GM21825 (cell line): ENCODE results near the gene HOXB6.
A peak's percentile ranks its signal among the peaks of the same experiment; 100 is the strongest.

Experiments used
- ATAC-seq: cut with Tn5 transposase; IDR thresholded peaks from one replicate; pipeline ENCODE4 v1.9.1; 2021; ENCODE audit warnings: mild to moderate bottlenecking, moderate library complexity; ENCODE audit not compliant: unreplicated experiment

The HOXB6 gene

GRCh38 chr17:48596000-48596734, 8.6 kb downstream of the HOXB6 start:
- ATAC-seq = no peak

- ATAC-seq = no peak
Measured at GRCh38 chr17:48595278-48595999, 9.3 kb downstream of the HOXB6 start.

- ATAC-seq = no peak
Measured at GRCh38 chr17:48594538-48595277, 10.1 kb downstream of the HOXB6 start.

- peak; percentile 47 for ATAC-seq
Measured at GRCh38 chr17:48593840-48594537, 10.8 kb downstream of the HOXB6 start.

- no peak for ATAC-seq
Measured at GRCh38 chr17:48593126-48593829, 11.5 kb downstream of the HOXB6 start, which contains the start of gene HOXB5. Gene HOXB5 (minus strand): TSS chr17:48593779. CDS start chr17:48593682, 97 bp downstream.

- no peak for ATAC-seq
Measured at GRCh38 chr17:48592577-48592976, 12.2 kb downstream of the HOXB6 start.

- no peak for ATAC-seq
Measured at GRCh38 chr17:48592057-48592514, 12.7 kb downstream of the HOXB6 start.

GRCh38 chr17:48591255-48592056, 13.3 kb downstream of the HOXB6 start:
- no peak for ATAC-seq

GRCh38 chr17:48590607-48591161, 14.1 kb downstream of the HOXB6 start:
- ATAC-seq = no peak

- ATAC-seq = no peak
Measured at GRCh38 chr17:48589831-48590606, 14.8 kb downstream of the HOXB6 start, which contains the start of gene HOXB3. Gene HOXB3 (minus strand): TSS chr17:48590241. CDS start chr17:48552474, 37,767 bp downstream.

- ATAC-seq = no peak
Measured at GRCh38 chr17:48589060-48589830, 15.5 kb downstream of the HOXB6 start.

- ATAC-seq = no peak
Measured at GRCh38 chr17:48588528-48588927, 16.3 kb downstream of the HOXB6 start.

- ATAC-seq = no peak
Measured at GRCh38 chr17:48588074-48588415, 16.7 kb downstream of the HOXB6 start.

- ATAC-seq = no peak
Measured at GRCh38 chr17:48587276-48588073, 17.3 kb downstream of the HOXB6 start.

GRCh38 chr17:48586355-48587258, 18.2 kb downstream of the HOXB6 start:
- ATAC-seq = no peak
